ENCODE data around the gene ELAVL1.

DNA sequence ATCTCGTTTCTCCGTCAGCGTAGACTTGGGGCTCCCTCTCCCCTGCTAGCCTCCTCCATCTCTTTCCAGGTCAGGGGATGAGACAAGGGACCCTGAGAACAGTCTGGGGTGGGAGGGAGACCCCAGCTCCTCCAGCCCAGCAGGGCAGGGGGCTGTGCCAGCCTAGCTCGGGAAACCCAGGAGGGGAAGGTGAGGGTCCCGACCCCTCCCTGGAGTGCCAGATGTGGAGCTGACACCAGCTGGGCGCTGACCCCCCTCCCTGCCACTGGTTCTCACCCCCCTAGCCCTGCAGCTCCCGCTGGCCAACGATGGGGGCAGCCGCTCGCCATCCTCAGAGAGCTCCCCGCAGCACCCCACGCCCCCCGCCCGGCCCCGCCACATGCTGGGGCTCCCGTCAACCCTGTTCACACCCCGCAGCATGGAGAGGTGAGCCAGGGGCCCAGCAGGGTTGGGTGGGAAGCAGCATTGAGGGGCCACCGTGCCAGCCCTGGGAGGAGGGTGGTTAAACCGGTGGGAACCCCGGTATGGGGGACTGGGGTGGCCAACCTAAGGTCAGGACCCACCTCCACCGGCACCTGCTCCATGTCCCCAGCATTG is 95.9 kb downstream of the ELAVL1 start:
- TF ChIP-seq, protein P1, sequence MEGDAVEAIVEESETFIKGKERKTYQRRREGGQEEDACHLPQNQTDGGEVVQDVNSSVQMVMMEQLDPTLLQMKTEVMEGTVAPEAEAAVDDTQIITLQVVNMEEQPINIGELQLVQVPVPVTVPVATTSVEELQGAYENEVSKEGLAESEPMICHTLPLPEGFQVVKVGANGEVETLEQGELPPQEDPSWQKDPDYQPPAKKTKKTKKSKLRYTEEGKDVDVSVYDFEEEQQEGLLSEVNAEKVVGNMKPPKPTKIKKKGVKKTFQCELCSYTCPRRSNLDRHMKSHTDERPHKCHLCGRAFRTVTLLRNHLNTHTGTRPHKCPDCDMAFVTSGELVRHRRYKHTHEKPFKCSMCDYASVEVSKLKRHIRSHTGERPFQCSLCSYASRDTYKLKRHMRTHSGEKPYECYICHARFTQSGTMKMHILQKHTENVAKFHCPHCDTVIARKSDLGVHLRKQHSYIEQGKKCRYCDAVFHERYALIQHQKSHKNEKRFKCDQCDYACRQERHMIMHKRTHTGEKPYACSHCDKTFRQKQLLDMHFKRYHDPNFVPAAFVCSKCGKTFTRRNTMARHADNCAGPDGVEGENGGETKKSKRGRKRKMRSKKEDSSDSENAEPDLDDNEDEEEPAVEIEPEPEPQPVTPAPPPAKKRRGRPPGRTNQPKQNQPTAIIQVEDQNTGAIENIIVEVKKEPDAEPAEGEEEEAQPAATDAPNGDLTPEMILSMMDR (IDR thresholded peaks at IDR 0.05; ENCODE audit: insufficient read depth, low read depth, low read length): no peak
- TF ChIP-seq EZH2 (IDR thresholded peaks at IDR 0.05; ENCODE audit: insufficient read depth, low read length): no peak
